CD14-positive monocyte (primary cell): ENCODE measurements around the gene BORCS5. TPM values are rescaled to one million over a fixed set of nuclear protein-coding genes. Genes with fewer than 3 reads are reported as not detected.

Experiments
- DNase-seq, 3 donors: peaks; one replicate each; pipeline ENCODE4 v3.0.0-alpha.2; 2011 to 2022
- H2AFZ ChIP-seq: 2 replicates; pipeline ENCODE4 v1.6.0; 2012; ENCODE audit warnings: mild to moderate bottlenecking, low read depth, low read length, inconsistent platforms; ENCODE audit not compliant: insufficient read depth, poor library complexity, severe bottlenecking
- H3K27ac ChIP-seq, 2 donors: 1 replicate in 1 of 2; 2 replicates in 1 of 2; pipeline ENCODE4 v1.5.1; 2012 to 2013; ENCODE audit warnings: low read length in 2 of 2, control low read depth in 1 of 2, inconsistent platforms in 1 of 2, low read depth in 1 of 2, mild to moderate bottlenecking in 1 of 2
- H3K27me3 ChIP-seq, 2 donors: one replicate each; pipeline versions ENCODE4 v1.6.0 to v1.6.1; 2011 to 2013; ENCODE audit warnings: low read length in 2 of 2; ENCODE audit not compliant: control insufficient read depth in 2 of 2, insufficient read depth in 2 of 2
- H3K36me3 ChIP-seq, 2 donors: replicated peaks in 1 of 2; 1 replicate in 1 of 2; 2 replicates in 1 of 2; pipeline versions ENCODE4 v1.5.1 to v1.6.1; 2012 to 2013; ENCODE audit warnings: low read length in 2 of 2, control low read depth in 1 of 2, inconsistent platforms in 1 of 2, mild to moderate bottlenecking in 1 of 2; ENCODE audit not compliant: insufficient read depth in 2 of 2, control insufficient read depth in 1 of 2
- H3K4me1 ChIP-seq, 2 donors: 1 replicate in 1 of 2; 2 replicates in 1 of 2; pipeline versions ENCODE4 v1.5.1 to v1.6.1; 2012 to 2013; ENCODE audit warnings: low read length in 2 of 2, control low read depth in 1 of 2, inconsistent platforms in 1 of 2, mild to moderate bottlenecking in 1 of 2, moderate library complexity in 1 of 2; ENCODE audit not compliant: insufficient read depth in 2 of 2, control insufficient read depth in 1 of 2
- H3K4me2 ChIP-seq: replicated peaks from 2 replicates; pipeline ENCODE3; 2012; ENCODE audit warnings: low read length, moderate library complexity, mild to moderate bottlenecking; ENCODE audit not compliant: poor library complexity, severe bottlenecking; ENCODE audit errors: extremely low read depth
- H3K4me3 ChIP-seq, 3 experiments: fragments of 200-600 bp in 1 of 3; sonication (generic) in 1 of 3; replicated peaks in 1 of 3; 1 replicate in 2 of 3; 2 replicates in 1 of 3; pipeline ENCODE4 v1.5.1; 2011 to 2013; ENCODE audit warnings: low read length in 3 of 3, mild to moderate bottlenecking in 3 of 3, control low read depth in 2 of 3, low read depth in 2 of 3, inconsistent platforms in 1 of 3, moderate library complexity in 1 of 3
- H3K79me2 ChIP-seq: 2 replicates; pipeline ENCODE4 v1.6.0; 2012; ENCODE audit warnings: mild to moderate bottlenecking, control low read depth, inconsistent platforms, low read length, moderate library complexity; ENCODE audit not compliant: insufficient read depth
- H3K9ac ChIP-seq: 2 replicates; pipeline ENCODE4 v1.6.0; 2017; ENCODE audit warnings: low read length, mild to moderate bottlenecking; ENCODE audit not compliant: insufficient read depth, poor library complexity, severe bottlenecking
- H3K9me3 ChIP-seq, 2 donors: replicated peaks in 1 of 2; 1 replicate in 1 of 2; 2 replicates in 1 of 2; pipeline versions ENCODE4 v1.5.1 to v1.6.1; 2012 to 2013; ENCODE audit warnings: low read length in 2 of 2, control low read depth in 1 of 2; ENCODE audit not compliant: control insufficient read depth in 1 of 2, insufficient read depth in 1 of 2
- H4K20me1 ChIP-seq: 2 replicates; pipeline ENCODE4 v1.6.0; 2012; ENCODE audit warnings: mild to moderate bottlenecking, low read length, control low read depth, moderate library complexity; ENCODE audit not compliant: insufficient read depth
- H3K27ac Mint-ChIP-seq, 7 donors: one replicate each; pipeline ENCODE4 v1.8.0; 2020; ENCODE audit warnings: mild to moderate bottlenecking in 7 of 7, mixed read lengths in 7 of 7, moderate library complexity in 6 of 7, inconsistent platforms in 2 of 7
- H3K27me3 Mint-ChIP-seq, 3 donors: one replicate each; pipeline ENCODE4 v1.8.0; 2021 to 2022; ENCODE audit warnings: low read depth in 3 of 3, mild to moderate bottlenecking in 3 of 3, mixed read lengths in 3 of 3, moderate library complexity in 3 of 3, inconsistent platforms in 1 of 3
- H3K36me3 Mint-ChIP-seq, 2 donors: one replicate each; pipeline ENCODE4 v1.8.0; 2020; ENCODE audit warnings: mixed read lengths in 2 of 2, inconsistent platforms in 1 of 2, mild to moderate bottlenecking in 1 of 2
- H3K4me1 Mint-ChIP-seq: one replicate; pipeline ENCODE4 v1.8.0; 2020; ENCODE audit warnings: mild to moderate bottlenecking, mixed read lengths
- H3K4me3 Mint-ChIP-seq, 2 donors: one replicate each; pipeline ENCODE4 v1.8.0; 2020; ENCODE audit warnings: mild to moderate bottlenecking in 2 of 2, mixed read lengths in 2 of 2, moderate library complexity in 1 of 2
- H3K9me3 Mint-ChIP-seq, 7 donors: one replicate each; pipeline ENCODE4 v1.8.0; 2020 to 2022; ENCODE audit warnings: mixed read lengths in 7 of 7, mild to moderate bottlenecking in 6 of 7, moderate library complexity in 6 of 7, inconsistent platforms in 2 of 7
- WGBS: methylation state at CpG from one replicate; pipeline ENCODE4 v1.1.5; 2013; ENCODE audit warnings: missing lambda C conversion rate; ENCODE audit not compliant: insufficient coverage; 5-methylcytosine and 5-hydroxymethylcytosine counted together
- intact Hi-C, 2 donors: fragments of 100-400 bp; cut with micrococcal nuclease; formaldehyde crosslinking; loops; one replicate each; pipeline versions ENCODE4 v1.15.0 to v1.15.1; 2023
- polyA plus RNA-seq, 3 donors: library from polyadenylated mRNA; depleted of rRNA in 1 of 3; unstranded in 2 of 3; stranded (reverse) in 1 of 3; fragments of 300-500 nt in 2 of 3; fragments of >200 nt in 1 of 3; fragmentation: Illumina TruSeq in 2 of 3; gene quantifications; 1 replicate in 2 of 3; 2 replicates in 1 of 3; pipeline ENCODE4 v1.2.3, GENCODE V29; 2012 to 2021
- TF ChIP-seq, protein P1 (sequence below): fragments of 200-600 bp; IDR thresholded peaks from one replicate; pipeline ENCODE4 v1.8.0; 2022; ENCODE audit warnings: antibody characterized with exemption, mild to moderate bottlenecking

The BORCS5 gene
- polyA plus RNA-seq, 3 donors, result 8.5 to 15.1 (median 9.6) TPM

DNA sequence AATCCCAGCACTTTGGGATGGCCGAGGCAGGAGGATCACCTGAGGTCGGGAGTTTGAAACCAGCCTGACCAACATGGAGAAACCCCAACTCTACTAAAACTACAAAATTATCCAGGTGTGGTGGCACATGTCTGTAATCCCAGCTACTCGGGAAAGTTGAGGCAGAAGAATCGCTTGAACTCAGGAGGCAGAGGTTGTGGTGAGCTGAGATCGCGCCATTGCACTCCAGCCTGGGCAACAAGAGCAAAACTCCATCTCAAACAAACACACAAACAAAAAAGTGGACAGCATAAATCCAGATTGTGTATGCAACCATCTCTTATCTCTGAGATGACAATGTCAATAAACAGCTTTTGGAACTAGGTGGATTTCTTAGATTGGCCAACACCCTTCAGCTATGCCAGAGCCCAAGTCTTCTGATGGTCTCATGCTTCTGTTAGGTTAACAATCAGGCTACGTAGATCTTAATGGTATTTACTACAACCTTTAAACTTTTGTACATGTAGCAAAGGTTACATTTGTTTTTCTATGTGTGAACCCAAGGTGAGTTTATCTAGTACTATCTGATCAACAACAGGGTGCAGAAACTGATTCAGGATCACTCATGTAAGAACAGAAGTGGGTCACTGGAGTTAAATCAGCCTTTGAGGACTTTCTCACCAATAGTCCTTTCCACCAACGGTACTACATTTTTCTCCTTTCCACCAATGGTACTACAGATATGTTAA lies 132.1 kb downstream of the BORCS5 start:
- no peak overlapping the region for H2AFZ ChIP-seq
- no peaks in the 10 kb centered on the region for H3K79me2 ChIP-seq
- H3K4me3 ChIP-seq, result no peak overlapping the region
- no peak overlapping the region for H3K27ac Mint-ChIP-seq
- H3K36me3 ChIP-seq, result no peaks in the 10 kb centered on the region
- H3K9me3 ChIP-seq, result no peaks in the 10 kb centered on the region
- H3K9me3 Mint-ChIP-seq, result no peaks in the 10 kb centered on the region
- no CpG with 5 or more reads among the region's 8 CpGs for WGBS
- no peak overlapping the region for H3K27ac ChIP-seq
- H3K4me2 ChIP-seq, result no peak overlapping the region
- H4K20me1 ChIP-seq, result no peaks in the 10 kb centered on the region
- intact Hi-C loops, result no loop called here
- no peaks in the 10 kb centered on the region for H3K27me3 Mint-ChIP-seq
- H3K4me1 Mint-ChIP-seq, result no peaks in the 10 kb centered on the region
- H3K4me1 ChIP-seq, result no peaks in the 10 kb centered on the region
- no peak for DNase-seq
- H3K36me3 Mint-ChIP-seq, result peaks cover 0 to 3% of the 10 kb centered on the region in 2 donors
- TF ChIP-seq, protein P1, sequence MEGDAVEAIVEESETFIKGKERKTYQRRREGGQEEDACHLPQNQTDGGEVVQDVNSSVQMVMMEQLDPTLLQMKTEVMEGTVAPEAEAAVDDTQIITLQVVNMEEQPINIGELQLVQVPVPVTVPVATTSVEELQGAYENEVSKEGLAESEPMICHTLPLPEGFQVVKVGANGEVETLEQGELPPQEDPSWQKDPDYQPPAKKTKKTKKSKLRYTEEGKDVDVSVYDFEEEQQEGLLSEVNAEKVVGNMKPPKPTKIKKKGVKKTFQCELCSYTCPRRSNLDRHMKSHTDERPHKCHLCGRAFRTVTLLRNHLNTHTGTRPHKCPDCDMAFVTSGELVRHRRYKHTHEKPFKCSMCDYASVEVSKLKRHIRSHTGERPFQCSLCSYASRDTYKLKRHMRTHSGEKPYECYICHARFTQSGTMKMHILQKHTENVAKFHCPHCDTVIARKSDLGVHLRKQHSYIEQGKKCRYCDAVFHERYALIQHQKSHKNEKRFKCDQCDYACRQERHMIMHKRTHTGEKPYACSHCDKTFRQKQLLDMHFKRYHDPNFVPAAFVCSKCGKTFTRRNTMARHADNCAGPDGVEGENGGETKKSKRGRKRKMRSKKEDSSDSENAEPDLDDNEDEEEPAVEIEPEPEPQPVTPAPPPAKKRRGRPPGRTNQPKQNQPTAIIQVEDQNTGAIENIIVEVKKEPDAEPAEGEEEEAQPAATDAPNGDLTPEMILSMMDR, result no peak
- H3K27me3 ChIP-seq, result no peaks in the 10 kb centered on the region
- no peak overlapping the region for H3K4me3 Mint-ChIP-seq
- no peak overlapping the region for H3K9ac ChIP-seq

GRCh38 chr12:12491606-12492005 lies 134.7 kb downstream of the BORCS5 start:
- Histone ChIP-seq H3K4me2 (no peak overlapping the region), H3K36me3 (no peaks in the 10 kb centered on the region), H3K4me1 (no peaks in the 10 kb centered on the region), H2AFZ (no peak overlapping the region), H4K20me1 (no peaks in the 10 kb centered on the region), H3K27me3 (no peaks in the 10 kb centered on the region), H3K4me3 (no peak overlapping the region), H3K9ac (no peak overlapping the region), H3K27ac (no peak overlapping the region), H3K79me2 (no peaks in the 10 kb centered on the region), H3K9me3 (no peaks in the 10 kb centered on the region)
- Mint-ChIP-seq H3K4me3 (no peak overlapping the region), H3K27ac (no peak overlapping the region), H3K9me3 (no peaks in the 10 kb centered on the region), H3K4me1 (no peaks in the 10 kb centered on the region), H3K27me3 (no peaks in the 10 kb centered on the region), H3K36me3 (no peaks in the 10 kb centered on the region)
- DNase-seq, result no peak
- TF ChIP-seq, protein P1, result no peak
- intact Hi-C loops, result no loop called here
